HG03439 (cell line): ENCODE data around the gene LAMTOR2.
"Not testable (repeated sequence)": the region's sequence is repeated elsewhere in the genome, so short reads cannot be mapped to it uniquely, and the experiment has no call there.

ENCODE experiments used
- ATAC-seq: cut with Tn5 transposase; IDR thresholded peaks from one replicate; pipeline ENCODE4 v1.9.1; 2021; ENCODE audit warnings: mild to moderate bottlenecking, moderate library complexity; ENCODE audit not compliant: unreplicated experiment

Gene LAMTOR2

GRCh38 chr1:156051011-156051725 lies 3.4 kb upstream of the LAMTOR2 start:
- ATAC-seq: no peak

- no peak for ATAC-seq
These were observed 1.5 kb upstream of the LAMTOR2 start for GRCh38 chr1:156052862-156053767.

GRCh38 chr1:156053768-156054499 lies 648 bp upstream of the LAMTOR2 start, which contains the start of gene UBQLN4:
Gene UBQLN4, minus strand, starts transcription at chr1:156053798. Its CDS starts 97 bp downstream, at chr1:156053701.
- ATAC-seq: peak; percentile 35

- ATAC-seq: no peak
These were observed 883 bp downstream of the LAMTOR2 start for GRCh38 chr1:156055281-156056048.

- no peak for ATAC-seq
These were observed 1.8 kb downstream of the LAMTOR2 start for GRCh38 chr1:156056326-156056849.

GRCh38 chr1:156060937-156061636 lies 6.5 kb downstream of the LAMTOR2 start, which contains the start of gene RAB25:
Gene RAB25, plus strand, starts transcription at chr1:156061160. Its CDS starts 241 bp downstream, at chr1:156061401.
- ATAC-seq: no peak

- no peak for ATAC-seq
These were observed 7.6 kb downstream of the LAMTOR2 start for GRCh38 chr1:156062189-156062588.

- ATAC-seq: no peak
These were observed 9.4 kb downstream of the LAMTOR2 start for GRCh38 chr1:156063997-156064285.

- no peak for ATAC-seq
These were observed 10.0 kb downstream of the LAMTOR2 start for GRCh38 chr1:156064615-156065014.

- ATAC-seq: no peak
These were observed 10.6 kb downstream of the LAMTOR2 start for GRCh38 chr1:156065212-156065611.

- no peak for ATAC-seq
These were observed 11.3 kb downstream of the LAMTOR2 start for GRCh38 chr1:156065871-156066270.

- no peak for ATAC-seq
These were observed 12.7 kb downstream of the LAMTOR2 start for GRCh38 chr1:156067262-156067661.

GRCh38 chr1:156069490-156070455 lies 15.2 kb downstream of the LAMTOR2 start:
- ATAC-seq: no peak

GRCh38 chr1:156070548-156070947 lies 16.0 kb downstream of the LAMTOR2 start:
- no peak for ATAC-seq

GRCh38 chr1:156071332-156071816 lies 16.8 kb downstream of the LAMTOR2 start:
- not testable (repeated sequence) for ATAC-seq

- ATAC-seq: no peak
These were observed 17.7 kb downstream of the LAMTOR2 start for GRCh38 chr1:156072251-156072650.

GRCh38 chr1:156073110-156073687 lies 18.6 kb downstream of the LAMTOR2 start:
- ATAC-seq: no peak

- no peak for ATAC-seq
These were observed 19.2 kb downstream of the LAMTOR2 start for GRCh38 chr1:156073740-156074139.
